Measurements from ENCODE around the gene DDTL. TPM values are rescaled to one million over a fixed set of nuclear protein-coding genes. Genes with fewer than 3 reads are reported as not detected.

The DDTL gene
- total RNA-seq, 4 donors from 2014 or later, result 0.65 to 0.94 (median 0.88) TPM; not detected in 1

DNA sequence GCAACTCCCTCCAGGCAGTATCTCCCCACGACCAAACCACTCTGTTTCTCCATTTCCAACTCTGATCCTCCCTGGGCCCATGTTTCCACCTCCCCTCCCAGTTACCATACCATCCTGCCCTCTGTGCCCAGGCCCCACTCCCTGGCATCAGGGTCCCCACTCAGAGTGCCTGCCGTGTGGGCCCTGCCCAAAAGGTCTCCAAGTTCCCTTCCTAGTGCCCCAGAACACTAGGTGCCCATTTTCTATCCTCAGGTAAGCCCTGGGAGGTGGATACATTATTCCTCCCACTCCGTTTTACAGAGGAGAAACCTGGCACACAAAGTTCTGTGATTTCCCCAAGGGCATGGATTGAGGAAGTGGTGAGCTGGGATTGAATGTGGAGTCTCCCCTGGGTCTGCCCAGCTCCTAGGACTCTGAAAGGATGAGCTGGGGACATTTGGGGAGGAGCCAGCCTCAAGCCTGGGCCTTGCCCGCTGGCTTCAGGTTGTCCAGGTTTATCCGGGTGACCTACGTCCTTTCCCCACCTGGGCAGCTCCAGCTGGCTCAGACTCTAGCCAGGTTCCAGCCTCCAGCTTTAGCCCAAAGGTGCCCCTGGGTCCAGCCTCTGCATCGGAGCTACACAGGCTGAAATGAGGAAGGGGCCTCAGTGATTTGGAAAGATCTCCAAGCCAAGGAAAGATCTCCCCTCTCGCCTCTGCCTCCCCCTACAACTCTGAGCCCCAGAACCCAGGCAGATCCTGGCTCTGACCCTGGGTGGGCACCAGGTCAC, 40.7 kb downstream of the DDTL start:
- TF ChIP-seq, protein P1, sequence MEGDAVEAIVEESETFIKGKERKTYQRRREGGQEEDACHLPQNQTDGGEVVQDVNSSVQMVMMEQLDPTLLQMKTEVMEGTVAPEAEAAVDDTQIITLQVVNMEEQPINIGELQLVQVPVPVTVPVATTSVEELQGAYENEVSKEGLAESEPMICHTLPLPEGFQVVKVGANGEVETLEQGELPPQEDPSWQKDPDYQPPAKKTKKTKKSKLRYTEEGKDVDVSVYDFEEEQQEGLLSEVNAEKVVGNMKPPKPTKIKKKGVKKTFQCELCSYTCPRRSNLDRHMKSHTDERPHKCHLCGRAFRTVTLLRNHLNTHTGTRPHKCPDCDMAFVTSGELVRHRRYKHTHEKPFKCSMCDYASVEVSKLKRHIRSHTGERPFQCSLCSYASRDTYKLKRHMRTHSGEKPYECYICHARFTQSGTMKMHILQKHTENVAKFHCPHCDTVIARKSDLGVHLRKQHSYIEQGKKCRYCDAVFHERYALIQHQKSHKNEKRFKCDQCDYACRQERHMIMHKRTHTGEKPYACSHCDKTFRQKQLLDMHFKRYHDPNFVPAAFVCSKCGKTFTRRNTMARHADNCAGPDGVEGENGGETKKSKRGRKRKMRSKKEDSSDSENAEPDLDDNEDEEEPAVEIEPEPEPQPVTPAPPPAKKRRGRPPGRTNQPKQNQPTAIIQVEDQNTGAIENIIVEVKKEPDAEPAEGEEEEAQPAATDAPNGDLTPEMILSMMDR (IDR thresholded peaks at IDR 0.05; ENCODE audit: low read depth), result no peak

DNA sequence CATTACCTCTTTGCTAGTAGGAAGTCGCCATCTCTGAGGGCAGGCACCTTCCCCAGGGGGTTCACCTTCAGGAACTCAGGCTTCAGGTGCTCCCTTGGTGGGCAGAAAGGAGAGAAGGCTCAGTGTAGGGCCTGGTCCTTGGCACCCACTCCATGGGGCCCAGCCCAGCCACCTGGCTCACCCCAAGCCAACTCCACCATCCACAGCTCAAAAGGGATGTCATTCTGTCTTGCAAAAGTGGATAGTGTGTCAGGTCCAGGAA, 41.3 kb downstream of the DDTL start:
- TF ChIP-seq, protein P1 (IDR thresholded peaks at IDR 0.05; ENCODE audit: low read depth), result no peak

DNA sequence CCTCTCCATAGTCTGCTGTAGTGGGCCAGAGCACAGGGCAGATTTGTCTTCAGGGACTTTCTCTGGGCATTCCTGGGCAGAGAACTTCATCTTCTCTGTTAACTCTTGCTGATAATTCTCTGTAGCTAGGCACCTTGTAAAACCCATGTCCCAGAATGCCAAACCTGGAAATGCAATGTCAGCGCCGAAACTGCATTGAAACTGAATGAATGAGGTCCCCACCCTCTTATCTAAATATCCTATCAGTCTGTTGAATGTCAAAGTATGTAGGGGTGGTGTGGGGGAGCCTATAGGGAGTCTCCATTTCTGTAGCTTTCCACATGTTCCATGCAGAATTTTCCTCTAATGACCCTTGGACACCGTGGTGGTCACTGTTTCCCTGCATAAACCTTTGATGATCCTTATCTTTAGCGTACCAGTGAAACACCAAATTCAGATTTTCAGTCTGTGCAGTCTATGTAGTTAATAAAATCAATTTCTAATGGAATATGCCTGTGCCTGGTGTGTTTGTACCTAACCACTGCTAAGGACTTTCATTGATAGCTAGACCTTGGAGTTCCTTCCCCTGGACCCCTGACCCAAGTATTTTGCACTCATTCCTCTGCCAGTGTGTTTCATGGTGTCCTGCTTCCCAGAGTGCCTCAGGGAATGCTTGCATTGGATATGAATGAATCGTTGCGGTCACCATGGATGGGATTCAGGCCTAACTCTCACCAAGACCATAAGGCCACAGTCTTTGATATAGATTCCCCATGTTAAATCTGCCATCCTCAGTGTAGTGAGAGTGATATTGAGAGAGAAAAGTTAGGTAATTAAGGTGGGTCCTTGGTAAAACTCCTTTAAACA, 41.9 kb downstream of the DDTL start:
- TF ChIP-seq, protein P1 (IDR thresholded peaks at IDR 0.05; ENCODE audit: low read depth), result no peak

DNA sequence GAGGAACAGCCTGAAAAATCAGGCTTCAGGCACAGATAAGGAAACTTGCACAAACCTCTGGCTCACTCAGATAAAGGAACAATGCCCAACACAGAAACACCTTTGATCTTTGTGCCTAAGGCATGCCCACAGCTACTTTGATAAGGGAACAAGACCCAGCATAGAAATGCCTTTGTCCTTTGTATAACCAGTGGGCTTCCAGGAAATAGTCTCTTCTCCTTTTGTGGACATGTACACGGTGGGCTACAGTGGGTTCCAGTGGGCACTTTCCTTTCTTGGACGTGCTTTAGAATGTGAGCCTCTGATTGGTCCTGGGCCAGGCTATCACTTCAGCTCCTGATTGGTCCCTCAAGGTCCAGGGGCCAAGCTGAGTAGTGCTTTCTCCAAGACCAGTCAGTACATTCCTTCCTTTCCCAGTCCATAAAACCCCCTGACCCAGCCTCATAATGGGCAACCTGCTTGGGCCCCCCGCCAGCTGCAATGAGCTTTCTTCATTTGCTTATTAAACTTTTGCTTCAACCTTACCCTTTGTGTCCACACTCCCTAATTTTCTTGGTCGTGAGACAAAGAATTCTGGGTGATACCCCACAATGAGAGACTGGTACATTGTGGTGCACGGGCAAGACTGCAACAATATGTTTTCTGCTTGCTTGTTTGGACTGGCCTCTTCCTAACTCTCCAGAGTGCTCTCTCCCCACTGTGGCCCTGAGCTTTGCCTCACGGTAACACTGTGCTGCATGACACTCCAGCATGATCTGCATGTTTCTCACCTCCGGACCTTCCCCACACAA, 42.7 kb downstream of the DDTL start:
- TF ChIP-seq, protein P1 (IDR thresholded peaks at IDR 0.05; ENCODE audit: low read depth), result no peak

DNA sequence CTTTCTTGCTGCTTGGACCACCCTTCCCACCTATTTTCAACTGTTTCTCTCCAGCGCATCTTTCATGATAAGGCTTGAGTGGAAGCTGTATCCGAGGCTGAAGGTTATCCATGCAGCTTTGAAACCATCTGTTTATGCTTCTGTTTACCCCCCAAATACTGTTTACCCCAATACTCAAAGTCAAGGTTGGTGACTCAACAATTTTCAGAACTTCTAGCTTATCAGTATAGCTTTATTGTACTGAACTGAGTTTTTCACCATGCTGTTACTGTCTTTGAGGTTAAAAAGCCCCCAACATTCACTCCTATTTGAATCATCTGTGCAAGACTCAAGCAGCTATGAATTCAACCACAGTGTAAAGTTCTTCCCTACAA, 43.3 kb downstream of the DDTL start:
- TF ChIP-seq, protein P1 (IDR thresholded peaks at IDR 0.05; ENCODE audit: low read depth), result no peak

DNA sequence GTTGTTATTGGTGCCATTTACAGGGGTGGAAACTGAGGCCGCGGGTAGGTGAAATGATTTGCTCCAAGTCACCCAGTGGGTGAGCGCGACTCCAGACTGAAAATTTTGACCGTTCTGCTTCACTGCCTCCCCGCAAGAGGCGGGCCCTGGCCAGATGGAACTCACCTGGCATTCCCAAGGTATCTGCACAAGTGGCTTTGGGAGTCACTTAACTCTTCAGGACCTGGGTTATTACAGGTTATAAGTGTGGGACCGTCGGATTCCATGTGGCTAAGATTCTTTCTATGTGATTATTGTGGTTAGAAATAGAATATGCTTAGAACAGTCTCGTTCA, 45.0 kb downstream of the DDTL start:
- TF ChIP-seq, protein P1 (IDR thresholded peaks at IDR 0.05; ENCODE audit: low read depth), result no peak

DNA sequence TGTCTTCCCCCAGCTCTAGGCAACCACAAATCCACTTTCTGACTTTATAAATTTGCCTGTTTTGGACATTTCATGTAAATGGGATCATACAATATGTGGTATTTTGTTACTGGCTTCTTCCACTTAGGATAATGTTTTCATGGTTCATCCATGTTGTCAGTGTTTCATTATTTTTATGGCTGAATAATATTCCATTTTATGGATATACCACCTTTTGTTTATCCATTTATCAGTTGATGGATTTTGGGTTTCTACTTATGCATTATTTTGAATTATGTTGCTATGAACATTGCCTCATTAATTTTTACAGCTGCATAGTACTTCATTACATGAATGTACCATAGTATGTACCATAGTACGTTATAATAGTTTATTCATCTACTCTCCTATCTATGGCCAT, 49.5 kb downstream of the DDTL start:
- TF ChIP-seq, protein P1 (IDR thresholded peaks at IDR 0.05; ENCODE audit: low read depth), result no peak
